ENCODE results near the gene CAPG.

Gene CAPG

DNA sequence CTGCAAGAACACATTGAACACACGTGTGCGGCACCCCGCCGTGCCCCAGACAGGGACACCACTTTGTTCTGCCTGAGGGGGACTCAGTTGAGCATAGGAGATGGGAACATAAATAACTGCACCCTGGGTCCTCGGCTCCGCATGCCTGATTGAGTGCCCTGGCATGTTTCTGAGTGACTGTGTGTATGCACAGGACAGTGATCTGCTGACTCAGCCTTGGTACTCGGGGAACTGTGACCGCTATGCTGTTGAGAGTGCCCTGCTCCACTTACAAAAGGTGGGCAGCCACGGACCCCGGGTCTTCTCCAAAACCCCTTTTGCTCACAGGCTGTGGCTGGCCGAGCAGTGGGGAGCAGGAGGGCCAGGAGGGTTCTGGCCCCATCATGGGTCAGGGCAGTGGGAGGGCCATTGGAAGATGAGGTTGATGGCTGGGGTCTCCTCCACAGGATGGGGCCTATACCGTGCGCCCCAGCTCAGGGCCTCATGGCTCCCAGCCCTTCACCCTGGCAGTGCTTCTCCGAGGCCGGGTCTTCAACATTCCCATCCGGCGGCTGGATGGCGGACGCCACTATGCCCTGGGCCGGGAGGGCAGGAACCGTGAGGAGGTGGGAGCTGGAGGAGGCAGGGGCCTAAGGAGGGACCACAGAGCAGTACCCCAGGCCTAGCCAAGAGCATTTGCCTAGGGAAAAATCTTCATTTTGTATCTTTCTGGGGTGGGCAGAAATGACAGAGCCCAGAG, 25.2 kb upstream of the CAPG start:
- peak overlapping the region; percentile 80 to 95 (median 90) for H3K4me2 ChIP-seq
- no peak overlapping the region; a peak in 2 of 20 replicates for H3K4me3 ChIP-seq
- peaks cover 80 to 91% (median 84%) of the 10 kb centered on the region in 10 experiments for H3K4me1 ChIP-seq
- H4K20me1 ChIP-seq, result no peaks in the 10 kb centered on the region
- H3K27me3 ChIP-seq, result no peaks in the 10 kb centered on the region
- TF ChIP-seq Cebpa-rat (IDR thresholded peaks at IDR 0.05), result no peak
- no peaks in the 10 kb centered on the region for H3K9me3 ChIP-seq (replicated peaks in 1 of 11)
- peak overlapping the region in 9 of 11 experiments; percentile 3 to 88 (median 49); a peak in 16 of 22 replicates for H3K9ac ChIP-seq
- no peaks in the 10 kb centered on the region for H3K36me3 ChIP-seq
- H3K27ac ChIP-seq, result peak overlapping the region; percentile 42 to 98 (median 94); a peak in 21 of 22 replicates

DNA sequence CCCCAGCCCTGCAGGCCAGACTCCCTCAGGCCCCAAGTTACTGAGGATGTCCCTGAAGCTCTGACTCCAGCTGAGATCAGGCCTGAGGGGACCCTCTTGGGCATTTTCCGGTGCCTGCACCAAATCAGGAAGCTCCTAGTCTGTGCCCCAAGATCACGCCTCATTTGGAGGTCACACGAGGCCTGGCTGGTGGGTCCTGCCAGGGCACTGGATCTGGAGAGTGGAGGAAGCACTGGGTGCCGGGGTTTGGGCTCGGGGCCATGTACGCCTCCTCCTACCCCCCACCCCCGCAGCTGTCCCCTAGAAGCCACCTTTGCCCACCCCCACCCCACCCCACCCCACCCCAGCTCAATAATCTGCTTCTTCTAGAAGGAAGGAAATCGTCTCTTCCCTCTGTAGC, 24.5 kb upstream of the CAPG start:
- H3K9ac ChIP-seq, result peak overlapping the region in 10 of 11 experiments; percentile 18 to 88 (median 53); a peak in 18 of 22 replicates
- no peaks in the 10 kb centered on the region for H3K27me3 ChIP-seq
- TF ChIP-seq Cebpa-rat (IDR thresholded peaks at IDR 0.05), result no peak
- no peaks in the 10 kb centered on the region for H3K9me3 ChIP-seq (replicated peaks in 1 of 11)
- H4K20me1 ChIP-seq, result no peaks in the 10 kb centered on the region
- peaks cover 83 to 93% (median 90%) of the 10 kb centered on the region in 10 experiments for H3K4me1 ChIP-seq
- no peaks in the 10 kb centered on the region for H3K36me3 ChIP-seq
- H3K4me3 ChIP-seq, result no peak overlapping the region
- peak overlapping the region; percentile 80 to 95 (median 90) for H3K4me2 ChIP-seq
- peak overlapping the region; percentile 43 to 98 (median 94); a peak in 20 of 22 replicates for H3K27ac ChIP-seq

DNA sequence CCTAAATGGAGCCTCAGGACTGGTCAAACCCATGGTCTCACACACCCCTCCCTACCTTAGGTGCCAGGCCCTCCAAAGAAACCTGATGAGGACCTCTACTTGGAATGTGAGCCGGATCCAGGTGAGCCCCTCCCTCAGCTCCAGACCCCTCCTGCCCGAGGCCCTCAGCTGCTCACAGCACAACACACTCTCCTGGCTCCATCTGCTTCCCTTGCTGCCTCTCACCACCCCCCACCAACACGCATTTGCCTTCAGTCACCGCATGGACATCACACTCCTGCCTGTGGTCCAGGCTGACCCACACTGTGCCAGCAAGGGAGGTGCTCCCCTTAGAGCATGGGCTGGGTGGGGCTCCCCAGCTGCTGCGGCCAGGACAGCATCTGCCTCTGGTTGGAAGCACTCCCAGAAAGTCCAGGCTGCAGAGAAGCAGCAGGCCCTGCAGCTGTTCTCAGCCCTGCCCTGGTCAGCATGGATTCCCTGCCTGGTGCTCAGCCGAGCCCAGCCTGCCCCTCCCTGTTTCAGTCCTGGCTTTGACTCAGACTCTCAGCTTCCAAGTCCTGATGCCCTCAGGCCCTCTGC, 23.4 kb upstream of the CAPG start:
- peak overlapping the region in 9 of 11 experiments; percentile 7 to 88 (median 45); a peak in 11 of 22 replicates for H3K9ac ChIP-seq
- no peaks in the 10 kb centered on the region for H3K9me3 ChIP-seq (replicated peaks in 1 of 11)
- no peaks in the 10 kb centered on the region for H3K36me3 ChIP-seq
- H3K27me3 ChIP-seq, result no peaks in the 10 kb centered on the region
- H3K4me1 ChIP-seq, result peaks cover 83 to 93% (median 91%) of the 10 kb centered on the region in 10 experiments
- no peaks in the 10 kb centered on the region for H4K20me1 ChIP-seq
- H3K4me2 ChIP-seq, result peak overlapping the region; percentile 72 to 95 (median 90)
- H3K4me3 ChIP-seq, result no peak overlapping the region
- H3K27ac ChIP-seq, result peak overlapping the region in 8 of 11 experiments; percentile 41 to 97 (median 92); a peak in 12 of 22 replicates
- no peak for TF ChIP-seq Cebpa-rat (IDR thresholded peaks at IDR 0.05)

DNA sequence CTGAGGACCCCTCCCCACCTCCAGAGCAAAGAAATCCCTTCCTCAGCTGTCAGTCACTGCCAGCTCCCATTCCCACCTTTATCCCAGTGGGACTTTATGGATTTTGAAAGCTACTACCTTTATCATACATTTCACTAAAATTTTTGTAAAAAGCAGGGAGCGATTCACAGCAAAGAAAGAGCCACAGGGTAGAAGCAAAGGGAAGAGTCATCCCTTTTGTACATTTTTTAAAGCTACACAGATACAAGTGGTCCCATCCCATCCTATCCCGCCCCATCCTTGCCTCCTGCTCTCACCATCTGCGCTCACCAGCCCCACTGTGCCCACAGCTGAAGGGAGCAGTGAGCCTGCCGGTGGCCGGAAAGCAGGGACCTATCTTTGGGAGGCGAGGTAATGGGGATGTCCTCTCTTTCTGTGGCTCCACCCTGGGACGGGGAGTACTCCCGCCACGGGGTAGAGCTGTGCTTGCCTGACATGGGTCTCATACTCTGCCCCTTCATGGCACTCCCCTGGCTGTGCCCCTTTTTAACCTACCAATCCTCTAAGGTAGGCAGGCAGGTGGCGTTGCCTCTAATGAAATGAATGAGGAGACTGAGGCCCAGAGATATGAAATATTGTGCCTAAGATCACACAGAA, 21.5 kb upstream of the CAPG start:
- Histone ChIP-seq H3K9ac (peak overlapping the region in 1 of 11 experiments; percentile 16; a peak in 2 of 22 replicates), H3K4me2 (peak overlapping the region; percentile 24 to 90 (median 63); a peak in 18 of 22 replicates), H3K36me3 (no peaks in the 10 kb centered on the region), H3K4me1 (peaks cover 84 to 96% (median 88%) of the 10 kb centered on the region in 10 experiments), H3K9me3 (replicated peaks in 1 of 11) (no peaks in the 10 kb centered on the region), H3K27ac (peak overlapping the region in 7 of 11 experiments; percentile 0 to 54 (median 31); a peak in 8 of 22 replicates), H4K20me1 (no peaks in the 10 kb centered on the region), H3K4me3 (no peak overlapping the region), H3K27me3 (no peaks in the 10 kb centered on the region)
- TF ChIP-seq Cebpa-rat (IDR thresholded peaks at IDR 0.05), result no peak

DNA sequence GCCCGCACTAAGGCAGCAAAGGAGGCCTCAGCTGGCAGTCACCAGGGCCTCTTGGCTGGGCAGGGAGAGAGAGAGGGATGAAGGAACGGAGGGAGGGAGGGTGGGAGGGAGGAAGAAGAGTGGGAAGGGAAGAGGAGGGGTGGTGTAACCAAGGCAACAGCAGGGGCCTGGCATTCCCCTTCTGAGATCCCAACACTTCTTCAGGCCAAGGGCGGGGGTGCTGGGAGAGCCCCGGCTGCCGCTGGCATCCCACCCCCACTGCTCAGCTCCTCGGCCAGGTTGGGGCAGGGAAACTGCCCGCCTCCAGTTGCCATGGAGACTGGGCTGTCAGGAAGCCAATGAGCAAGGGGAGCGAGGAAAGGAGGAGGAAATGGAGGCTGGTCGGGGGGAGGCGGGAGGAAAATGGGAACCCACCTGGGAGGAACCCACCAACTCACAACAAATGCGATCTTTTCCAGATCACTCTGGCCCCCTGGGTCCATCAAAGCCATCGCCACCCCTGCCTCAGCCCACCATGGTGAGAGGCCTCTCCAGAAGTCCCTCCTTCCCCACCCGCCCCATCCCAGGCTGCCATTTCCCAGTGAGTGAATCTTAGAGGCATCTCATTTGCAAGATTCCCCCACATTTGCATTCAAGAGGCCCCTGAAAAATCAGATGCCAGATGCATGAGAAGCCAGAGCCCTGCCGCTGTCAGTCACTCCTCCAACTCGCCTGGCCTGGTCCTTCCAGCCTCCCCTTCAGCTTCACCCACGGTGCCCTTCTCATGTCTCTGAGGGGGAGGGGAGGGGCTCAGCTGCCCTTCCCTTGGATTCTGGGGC, 20.8 kb upstream of the CAPG start:
- H3K27me3 ChIP-seq, result no peaks in the 10 kb centered on the region
- H4K20me1 ChIP-seq, result no peaks in the 10 kb centered on the region
- no peaks in the 10 kb centered on the region for H3K36me3 ChIP-seq
- H3K27ac ChIP-seq, result peak overlapping the region in 8 of 11 experiments; percentile 37 to 79 (median 65); a peak in 12 of 22 replicates
- peaks cover 77 to 90% (median 83%) of the 10 kb centered on the region in 10 experiments for H3K4me1 ChIP-seq
- no peak overlapping the region for H3K4me3 ChIP-seq
- no peak for TF ChIP-seq Cebpa-rat (IDR thresholded peaks at IDR 0.05)
- H3K9me3 ChIP-seq (replicated peaks in 1 of 11), result no peaks in the 10 kb centered on the region
- peak overlapping the region; percentile 61 to 90 (median 69); a peak in 20 of 22 replicates for H3K4me2 ChIP-seq
- peak overlapping the region in 1 of 11 experiments; percentile 4; a peak in 3 of 22 replicates for H3K9ac ChIP-seq

DNA sequence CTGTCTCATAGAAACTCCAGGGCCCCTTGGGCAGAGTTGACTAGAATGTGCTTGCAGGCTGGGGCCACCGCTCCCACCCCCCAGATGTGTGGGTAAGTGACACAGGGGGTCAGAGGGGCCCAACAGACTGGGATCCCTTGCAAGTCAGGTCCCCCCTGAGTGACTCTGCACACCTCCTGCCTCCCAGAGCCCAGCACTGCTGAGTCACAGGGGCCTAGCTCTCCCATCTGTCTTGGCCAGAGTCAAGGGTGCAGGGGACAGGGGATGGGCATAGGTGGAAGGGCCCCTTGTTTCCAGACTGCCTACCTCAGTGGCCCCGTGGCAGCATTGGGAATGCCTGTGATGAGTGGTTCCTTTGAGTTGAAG, 19.7 kb upstream of the CAPG start:
- peak overlapping the region; percentile 16 to 79 (median 64); a peak in 19 of 22 replicates for H3K27ac ChIP-seq
- no peak overlapping the region for H3K4me3 ChIP-seq
- peak overlapping the region; percentile 41 to 90 (median 69) for H3K4me2 ChIP-seq
- TF ChIP-seq Cebpa-rat (IDR thresholded peaks at IDR 0.05), result no peak
- no peaks in the 10 kb centered on the region for H3K9me3 ChIP-seq (replicated peaks in 1 of 11)
- H3K36me3 ChIP-seq, result no peaks in the 10 kb centered on the region
- H3K9ac ChIP-seq, result peak overlapping the region in 8 of 11 experiments; percentile 16 to 52 (median 30); a peak in 12 of 22 replicates
- no peaks in the 10 kb centered on the region for H4K20me1 ChIP-seq
- H3K4me1 ChIP-seq, result peaks cover 66 to 79% (median 72%) of the 10 kb centered on the region in 10 experiments
- no peaks in the 10 kb centered on the region for H3K27me3 ChIP-seq

DNA sequence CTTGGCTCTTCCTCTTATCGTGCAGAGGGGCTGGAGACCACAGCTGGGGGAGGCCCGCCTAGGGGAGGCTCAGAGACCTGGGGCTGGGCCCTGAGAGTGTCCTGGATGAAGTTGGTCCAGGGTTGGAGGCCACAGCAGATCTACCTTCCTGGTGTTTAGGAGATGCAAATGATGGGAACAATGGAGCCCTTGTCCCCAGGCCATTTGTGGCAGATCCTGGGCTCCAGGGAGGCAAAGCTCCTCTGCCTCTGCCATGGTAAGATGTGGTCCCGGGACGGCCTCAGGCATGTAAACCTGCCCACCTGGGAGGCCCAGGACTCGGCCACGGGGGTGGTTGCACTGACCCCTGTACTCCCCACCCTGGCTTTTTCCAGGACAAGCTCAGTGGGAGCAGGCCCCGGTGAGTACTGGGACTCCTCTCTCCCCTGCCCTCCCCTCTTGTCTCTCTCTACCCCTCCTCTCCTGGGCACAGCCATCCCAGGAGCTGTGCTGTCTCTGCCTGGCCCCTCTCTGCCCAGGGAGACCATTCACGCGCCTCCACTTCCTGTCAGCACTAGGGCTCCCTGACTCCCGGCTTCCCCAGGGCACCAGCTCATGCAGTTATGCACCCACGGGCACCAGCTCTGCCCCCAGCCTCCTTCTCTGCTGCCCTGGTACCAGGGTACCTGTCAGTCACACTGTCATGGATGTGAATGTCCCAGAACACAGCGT, 19.2 kb upstream of the CAPG start:
- no peaks in the 10 kb centered on the region for H3K9me3 ChIP-seq (replicated peaks in 1 of 11)
- H3K4me3 ChIP-seq, result no peak overlapping the region; a peak in 1 of 20 replicates
- TF ChIP-seq Cebpa-rat (IDR thresholded peaks at IDR 0.05), result no peak
- peak overlapping the region in 8 of 11 experiments; percentile 16 to 52 (median 30); a peak in 12 of 22 replicates for H3K9ac ChIP-seq
- no peaks in the 10 kb centered on the region for H3K27me3 ChIP-seq
- no peaks in the 10 kb centered on the region for H4K20me1 ChIP-seq
- H3K4me1 ChIP-seq, result peaks cover 64 to 74% (median 69%) of the 10 kb centered on the region in 10 experiments
- H3K4me2 ChIP-seq, result peak overlapping the region; percentile 41 to 90 (median 69)
- H3K36me3 ChIP-seq, result no peaks in the 10 kb centered on the region
- peak overlapping the region; percentile 16 to 79 (median 64); a peak in 20 of 22 replicates for H3K27ac ChIP-seq
